GM18868 (cell line): Measurements from ENCODE around the gene CHAC1.
A peak's percentile ranks its signal among the peaks of the same experiment; 100 is the strongest.

Experiments
- ATAC-seq: cut with Tn5 transposase; IDR thresholded peaks from one replicate; pipeline ENCODE4 v1.9.1; 2021; ENCODE audit warnings: mild to moderate bottlenecking, moderate library complexity; ENCODE audit not compliant: unreplicated experiment

The CHAC1 gene

GRCh38 chr15:40952901-40953712, at the start of gene CHAC1:
Gene CHAC1 (plus strand): TSS chr15:40953471. CDS start chr15:40953584, 113 bp downstream.
- peak; percentile 92 for ATAC-seq

- no peak for ATAC-seq
Observed at GRCh38 chr15:40904552-40905201, 48.6 kb upstream of the CHAC1 start.

GRCh38 chr15:40906091-40906990, 46.9 kb upstream of the CHAC1 start:
- ATAC-seq, result peak; percentile 76

- ATAC-seq, result no peak
Observed at GRCh38 chr15:40906991-40907802, 46.1 kb upstream of the CHAC1 start.

- no peak for ATAC-seq
Observed at GRCh38 chr15:40908095-40908494, 45.2 kb upstream of the CHAC1 start.

GRCh38 chr15:40909662-40910630, 43.3 kb upstream of the CHAC1 start:
- ATAC-seq, result no peak

GRCh38 chr15:40911141-40911540, 42.1 kb upstream of the CHAC1 start:
- no peak for ATAC-seq

- no peak for ATAC-seq
Observed at GRCh38 chr15:40911693-40912092, 41.6 kb upstream of the CHAC1 start.

- ATAC-seq, result no peak
Observed at GRCh38 chr15:40912478-40912877, 40.8 kb upstream of the CHAC1 start.

- no peak for ATAC-seq
Observed at GRCh38 chr15:40914013-40914412, 39.3 kb upstream of the CHAC1 start.

GRCh38 chr15:40914486-40914885, 38.8 kb upstream of the CHAC1 start:
- no peak for ATAC-seq

GRCh38 chr15:40915116-40915661, 38.1 kb upstream of the CHAC1 start:
- no peak for ATAC-seq

GRCh38 chr15:40915679-40916078, 37.6 kb upstream of the CHAC1 start:
- ATAC-seq, result no peak

- ATAC-seq, result no peak
Observed at GRCh38 chr15:40917585-40917984, 35.7 kb upstream of the CHAC1 start.

- no peak for ATAC-seq
Observed at GRCh38 chr15:40918146-40918798, 35.0 kb upstream of the CHAC1 start.

- no peak for ATAC-seq
Observed at GRCh38 chr15:40918799-40919392, 34.4 kb upstream of the CHAC1 start.

- no peak for ATAC-seq
Observed at GRCh38 chr15:40921949-40922607, 31.2 kb upstream of the CHAC1 start.

GRCh38 chr15:40922608-40923005, 30.7 kb upstream of the CHAC1 start:
- no peak for ATAC-seq
